WERI-Rb-1 (cell line): Measurements from ENCODE around the gene MOB1B.

ENCODE experiments used
- DNase-seq: peaks from one replicate; pipeline ENCODE4 v3.0.0-alpha.2; 2020
- H3K27ac ChIP-seq: fragments of 250-450 bp; sonication (Bioruptor Pico); 2 replicates; pipeline ENCODE4 v1.5.1; 2020; ENCODE audit warnings: mild to moderate bottlenecking, moderate library complexity
- H3K27me3 ChIP-seq: fragments of 250-450 bp; sonication (Bioruptor Pico); 2 replicates; pipeline ENCODE4 v1.5.1; 2021; ENCODE audit warnings: mild to moderate bottlenecking, low read depth, moderate library complexity; ENCODE audit not compliant: insufficient read depth, severe bottlenecking
- H3K36me3 ChIP-seq: fragments of 250-450 bp; sonication (Bioruptor Pico); 2 replicates; pipeline ENCODE4 v1.5.1; 2020; ENCODE audit warnings: mild to moderate bottlenecking, moderate library complexity
- H3K4me3 ChIP-seq: 2 replicates; pipeline ENCODE4 v1.5.1; 2011; ENCODE audit warnings: low read depth, mild to moderate bottlenecking, control low read depth, low read length
- H3K9me3 ChIP-seq: fragments of 250-450 bp; sonication (Bioruptor Pico); 2 replicates; pipeline ENCODE4 v1.5.1; 2021; ENCODE audit warnings: mild to moderate bottlenecking, moderate library complexity; ENCODE audit not compliant: severe bottlenecking
- CTCF ChIP-seq: IDR thresholded peaks from 2 replicates; pipeline ENCODE4 v1.5.1; 2011; ENCODE audit warnings: low read depth, mild to moderate bottlenecking, control low read depth, inconsistent platforms, low read length

MOB1B gene

GRCh38 chr4:70945452-70946055 lies 43.4 kb downstream of the MOB1B start:
- Histone ChIP-seq H3K4me3 (no peak overlapping the region), H3K9me3 (no peaks in the 10 kb centered on the region), H3K27me3 (no peaks in the 10 kb centered on the region), H3K27ac (no peak overlapping the region), H3K36me3 (no peaks in the 10 kb centered on the region)
- no peak for TF ChIP-seq CTCF
- no peak for DNase-seq

DNA sequence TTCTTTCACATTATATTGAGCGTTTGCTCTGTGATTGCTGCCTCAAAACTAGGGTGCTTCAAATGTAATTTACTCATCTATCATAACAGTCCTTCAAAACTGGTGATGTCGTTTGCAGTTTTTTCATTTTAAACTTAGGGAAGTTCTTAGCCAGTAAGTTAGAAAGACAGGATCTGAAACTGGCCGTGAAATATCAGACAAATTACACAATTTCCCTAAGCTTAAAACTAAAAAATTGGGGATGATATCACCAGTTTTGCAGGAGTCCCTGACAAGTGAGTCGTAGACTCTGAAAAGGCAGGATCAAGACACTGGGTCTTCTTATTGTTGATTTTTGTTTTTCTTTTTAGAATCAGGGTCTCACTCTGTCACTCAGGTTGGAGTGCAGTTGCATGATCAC lies 44.8 kb downstream of the MOB1B start:
- no peak overlapping the region for H3K4me3 ChIP-seq
- no peak for DNase-seq
- H3K27ac ChIP-seq: no peak overlapping the region
- no peak for TF ChIP-seq CTCF
- no peaks in the 10 kb centered on the region for H3K36me3 ChIP-seq
- H3K27me3 ChIP-seq: no peaks in the 10 kb centered on the region
- H3K9me3 ChIP-seq: no peaks in the 10 kb centered on the region

DNA sequence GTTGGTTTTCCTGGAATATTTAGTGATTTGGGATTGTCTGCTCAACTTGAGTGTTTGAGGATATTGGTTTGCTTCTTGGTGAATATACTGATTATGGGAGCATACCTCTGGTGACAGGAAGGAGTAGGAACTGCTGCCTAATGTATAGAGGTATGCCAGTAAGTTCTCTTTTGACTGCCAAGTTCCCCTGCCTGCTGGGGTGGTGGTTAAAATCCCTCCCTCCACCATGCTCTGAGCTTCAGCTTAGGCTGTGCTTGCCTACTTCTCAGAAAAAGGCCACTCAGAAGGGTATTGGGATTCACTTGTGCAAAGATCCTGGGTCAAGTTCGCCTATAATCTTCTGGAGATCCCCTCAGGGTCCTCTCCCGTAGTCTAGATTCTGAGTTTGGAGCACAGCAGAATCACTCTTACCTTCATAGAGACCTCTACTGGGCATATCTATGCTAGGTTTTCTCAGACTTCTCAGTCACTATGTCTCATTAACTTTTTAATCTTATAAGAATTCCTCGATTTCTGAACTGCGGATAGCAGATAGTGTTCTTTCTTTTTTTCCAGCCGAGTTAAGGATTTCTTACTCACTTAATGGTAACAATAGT lies 46.6 kb downstream of the MOB1B start:
- Histone ChIP-seq H3K27ac (no peak overlapping the region), H3K36me3 (no peaks in the 10 kb centered on the region), H3K27me3 (no peaks in the 10 kb centered on the region), H3K4me3 (no peak overlapping the region), H3K9me3 (no peaks in the 10 kb centered on the region)
- no peak for TF ChIP-seq CTCF
- DNase-seq: no peak

DNA sequence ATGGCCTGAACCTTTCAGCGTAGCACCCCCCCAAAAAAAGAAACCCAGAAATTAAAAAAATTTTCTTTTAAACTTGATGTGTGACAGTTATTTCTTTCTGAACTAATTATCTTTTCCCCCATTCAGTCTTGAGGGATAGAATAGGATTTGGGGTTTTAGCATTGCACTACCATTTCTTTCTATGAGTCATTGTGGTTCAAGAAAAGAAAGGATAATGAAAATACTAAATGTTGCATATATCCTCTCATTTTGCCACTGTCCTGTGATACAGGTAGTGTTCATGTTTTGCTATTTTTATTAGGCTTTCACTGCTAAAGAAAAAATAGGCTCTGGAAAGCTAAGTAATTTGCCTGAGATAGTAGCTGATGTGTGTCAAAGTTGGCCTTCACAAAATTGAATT lies 51.9 kb downstream of the MOB1B start:
- H3K9me3 ChIP-seq: no peaks in the 10 kb centered on the region
- TF ChIP-seq CTCF: no peak
- no peaks in the 10 kb centered on the region for H3K27me3 ChIP-seq
- no peaks in the 10 kb centered on the region for H3K36me3 ChIP-seq
- H3K4me3 ChIP-seq: no peak overlapping the region
- DNase-seq: no peak
- no peak overlapping the region for H3K27ac ChIP-seq

DNA sequence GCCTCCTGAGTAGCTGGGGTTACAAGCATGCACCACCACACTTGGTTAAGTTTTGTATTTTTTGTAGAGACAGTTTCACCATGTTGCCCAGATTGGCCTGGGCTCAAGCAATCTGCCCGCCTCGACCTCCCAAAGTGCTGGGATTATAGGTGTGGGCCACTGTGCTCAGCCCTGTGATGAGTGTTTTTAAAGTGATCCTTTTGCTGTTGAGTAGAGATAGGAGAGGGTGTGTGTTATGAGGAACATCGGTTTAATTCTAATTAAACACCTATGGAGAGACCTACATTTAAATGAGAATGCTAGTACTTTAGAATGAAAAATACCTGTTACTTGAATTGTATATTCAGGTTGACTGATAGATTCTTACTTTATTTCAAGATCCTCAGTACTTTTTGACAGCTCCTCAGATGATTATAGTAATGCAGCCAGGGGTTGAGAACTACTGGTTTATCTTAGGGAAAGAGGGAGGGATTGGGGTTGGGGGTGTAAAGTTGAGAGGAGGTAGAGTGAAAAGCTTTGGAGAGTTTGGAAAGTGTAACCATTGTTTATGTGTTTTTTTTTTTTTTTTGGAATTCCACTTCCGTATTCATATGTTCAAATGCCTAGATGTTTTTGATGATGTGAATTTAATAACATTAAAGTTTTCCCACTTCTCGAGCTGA lies 54.5 kb downstream of the MOB1B start:
- no peaks in the 10 kb centered on the region for H3K27me3 ChIP-seq
- no peak overlapping the region for H3K27ac ChIP-seq
- H3K36me3 ChIP-seq: peaks cover 3% of the 10 kb centered on the region
- no peaks in the 10 kb centered on the region for H3K9me3 ChIP-seq
- H3K4me3 ChIP-seq: no peak overlapping the region
- no peak for TF ChIP-seq CTCF
- DNase-seq: no peak

DNA sequence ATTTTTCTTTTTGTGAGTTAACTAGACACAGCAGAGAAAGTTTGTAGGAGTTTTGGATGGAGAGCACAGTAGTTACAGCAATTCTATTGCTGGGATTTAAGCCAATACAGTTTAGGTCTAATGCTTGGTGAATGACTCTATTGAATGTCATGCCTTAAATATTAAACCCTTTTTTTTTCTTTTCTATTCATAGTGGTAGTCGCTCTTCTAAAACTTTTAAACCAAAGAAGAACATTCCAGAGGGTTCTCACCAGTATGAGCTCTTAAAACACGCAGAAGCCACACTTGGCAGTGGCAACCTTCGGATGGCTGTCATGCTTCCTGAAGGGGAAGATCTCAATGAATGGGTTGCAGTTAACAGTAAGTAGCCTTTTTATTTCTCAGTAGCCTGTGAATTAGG lies 56.5 kb downstream of the MOB1B start:
- Histone ChIP-seq H3K36me3 (peaks cover 3% of the 10 kb centered on the region), H3K27me3 (no peaks in the 10 kb centered on the region), H3K9me3 (no peaks in the 10 kb centered on the region), H3K27ac (no peak overlapping the region), H3K4me3 (no peak overlapping the region)
- TF ChIP-seq CTCF: no peak
- DNase-seq: no peak
